AG04449 (cell line): ENCODE measurements around the gene PNMA8C.

ENCODE experiments used
- CTCF ChIA-PET: fragments of 350-600 bp; formaldehyde crosslinking; extraction: SDS; loops from one replicate; lab custom pipeline; 2021; ENCODE audit warnings: antibody characterized with exemption; lab: Yijun Ruan, JAX
- POLR2A ChIA-PET: fragments of 400-600, 350-600 bp; formaldehyde crosslinking; extraction: SDS; loops from one replicate; lab custom pipeline; 2020; ENCODE audit warnings: antibody characterized with exemption, inconsistent platforms; lab: Yijun Ruan, JAX
- DNase-seq: peaks from one replicate; pipeline ENCODE4 v3.0.0-alpha.2; 2010; ENCODE audit warnings: low read depth, low spot score
- H3K4me3 ChIP-seq: 2 replicates; pipeline ENCODE4 v1.5.1; 2011; ENCODE audit warnings: low read depth, mild to moderate bottlenecking, control low read depth, low read length
- CTCF ChIP-seq: IDR thresholded peaks from one replicate; pipeline ENCODE4 v1.5.1; 2011; ENCODE audit warnings: mild to moderate bottlenecking, moderate library complexity, low read length, control low read depth, inconsistent platforms; ENCODE audit not compliant: insufficient read depth; ENCODE audit errors: missing control alignments

The PNMA8C gene

GRCh38 chr19:46452186-46452585 is 23.4 kb upstream of the PNMA8C start:
- H3K4me3 ChIP-seq = no peak overlapping the region
- CTCF ChIA-PET = interaction anchor here (2.1 kb wide), 1 partner anchor 13 kb away, joined by 5 read pairs; no protein-coding TSS in a partner anchor
- no peak for DNase-seq
- TF ChIP-seq CTCF = no peak
- POLR2A ChIA-PET = no interaction called here

- CTCF ChIA-PET = interaction anchor here (1.0 to 2.1 kb wide), 3 partner anchors 14 to 55 kb away, joined by 3 to 5 read pairs (median 4); no protein-coding TSS in a partner anchor
- no peak for TF ChIP-seq CTCF
- DNase-seq = no peak
- POLR2A ChIA-PET = no interaction called here
- H3K4me3 ChIP-seq = no peak overlapping the region
These were observed 22.6 kb upstream of the PNMA8C start for GRCh38 chr19:46451352-46451751.

GRCh38 chr19:46450737-46451136 is 22.0 kb upstream of the PNMA8C start:
- H3K4me3 ChIP-seq = no peak overlapping the region
- ChIA-PET POLR2A (no interaction called here), CTCF (interaction anchor here (1.0 to 2.1 kb wide), 3 partner anchors 15 to 55 kb away, joined by 3 to 5 read pairs (median 4); no protein-coding TSS in a partner anchor)
- no peak for TF ChIP-seq CTCF
- no peak for DNase-seq

- TF ChIP-seq CTCF = no peak
- no peak for DNase-seq
- no peak overlapping the region for H3K4me3 ChIP-seq
- ChIA-PET CTCF (interaction anchor here (1.4 to 2.5 kb wide), 4 partner anchors 15 to 64 kb away, joined by 3 to 8 read pairs (median 5); no protein-coding TSS in a partner anchor), POLR2A (no interaction called here)
These were observed 20.5 kb upstream of the PNMA8C start for GRCh38 chr19:46449228-46449627.

GRCh38 chr19:46448601-46449000 is 19.9 kb upstream of the PNMA8C start:
- CTCF ChIA-PET = interaction anchor here (1.4 to 2.5 kb wide), 4 partner anchors 14 to 65 kb away, joined by 3 to 8 read pairs (median 5); no protein-coding TSS in a partner anchor
- no peak for DNase-seq
- TF ChIP-seq CTCF = no peak
- POLR2A ChIA-PET = no interaction called here
- no peak overlapping the region for H3K4me3 ChIP-seq

GRCh38 chr19:46447824-46448223 is 19.1 kb upstream of the PNMA8C start:
- TF ChIP-seq CTCF = no peak
- no peak for DNase-seq
- ChIA-PET CTCF (interaction anchor here (1.8 to 2.5 kb wide), 2 partner anchors 14 to 18 kb away, joined by 5 to 8 read pairs; no protein-coding TSS in a partner anchor), POLR2A (no interaction called here)
- H3K4me3 ChIP-seq = no peak overlapping the region
